ENCODE data around the gene TMTC2.

TMTC2 gene

DNA sequence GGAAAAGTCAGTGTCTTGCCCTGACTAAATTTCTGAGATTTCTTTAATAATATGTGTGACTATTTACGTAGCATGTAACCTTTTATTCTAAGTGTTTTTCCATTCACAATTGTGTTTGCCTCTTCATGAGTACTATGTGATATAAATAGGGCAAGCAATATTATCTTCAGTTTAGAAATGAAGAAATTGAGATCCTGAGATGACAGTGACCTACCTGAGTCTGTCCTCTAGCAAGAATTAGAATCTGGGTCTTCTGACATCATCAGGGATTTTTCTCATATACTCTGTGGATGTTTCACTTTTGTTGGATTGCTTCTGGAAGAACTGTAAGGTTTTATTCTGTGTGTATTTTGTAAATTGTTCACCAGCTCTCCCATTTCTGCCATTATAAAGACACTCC, 35.0 kb downstream of the TMTC2 start:
- no peak overlapping the region for H3K27ac ChIP-seq
- no peak for TF ChIP-seq CTCF (conservative IDR thresholded peaks at IDR 0.05; ENCODE audit: low read depth)
- no peak for DNase-seq (ENCODE audit: low spot score)
- ChIA-PET CTCF (no interaction called here), POLR2A (ENCODE audit: low non-redundant PET) (no interaction called here)

- DNase-seq (ENCODE audit: low spot score), result no peak
- POLR2A ChIA-PET (ENCODE audit: low non-redundant PET), result no interaction called here
- CTCF ChIA-PET, result no interaction called here
- no peak overlapping the region for H3K27ac ChIP-seq
- no peak for TF ChIP-seq CTCF (conservative IDR thresholded peaks at IDR 0.05; ENCODE audit: low read depth)
Observed at GRCh38 chr12:82723093-82723492, 36.4 kb downstream of the TMTC2 start.

- DNase-seq (ENCODE audit: low spot score), result no peak
- CTCF ChIA-PET, result no interaction called here
- POLR2A ChIA-PET (ENCODE audit: low non-redundant PET), result no interaction called here
- no peak overlapping the region for H3K27ac ChIP-seq
- TF ChIP-seq CTCF (conservative IDR thresholded peaks at IDR 0.05; ENCODE audit: low read depth), result no peak
Observed at GRCh38 chr12:82723891-82724290, 37.2 kb downstream of the TMTC2 start.

- no peak for TF ChIP-seq CTCF (conservative IDR thresholded peaks at IDR 0.05; ENCODE audit: low read depth)
- ChIA-PET CTCF (no interaction called here), POLR2A (ENCODE audit: low non-redundant PET) (no interaction called here)
- no peak for DNase-seq (ENCODE audit: low spot score)
- no peak overlapping the region for H3K27ac ChIP-seq
Observed at GRCh38 chr12:82725741-82726140, 39.0 kb downstream of the TMTC2 start.

DNA sequence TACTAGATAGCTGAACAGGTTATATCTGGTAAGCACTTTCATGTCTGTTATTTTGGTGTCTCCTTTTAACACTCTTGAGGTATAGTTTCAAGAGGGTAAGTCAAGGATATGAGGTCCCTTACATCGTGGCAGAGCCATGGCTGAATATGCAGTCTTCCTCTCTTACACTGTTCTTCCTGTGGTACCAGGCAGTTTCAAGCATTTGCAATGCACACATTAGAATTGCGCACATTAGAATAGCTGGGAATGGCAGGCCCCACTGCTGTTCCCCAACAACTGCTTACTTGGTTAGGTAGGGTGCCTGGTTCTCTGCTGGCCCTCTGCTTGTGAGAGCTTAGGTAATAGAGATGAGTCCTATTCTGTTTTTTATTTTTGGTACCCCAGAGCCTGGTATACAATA, 41.2 kb downstream of the TMTC2 start:
- POLR2A ChIA-PET (ENCODE audit: low non-redundant PET), result no interaction called here
- DNase-seq (ENCODE audit: low spot score), result no peak
- no peak overlapping the region for H3K27ac ChIP-seq
- CTCF ChIA-PET, result no interaction called here
- no peak for TF ChIP-seq CTCF (conservative IDR thresholded peaks at IDR 0.05; ENCODE audit: low read depth)

GRCh38 chr12:82728710-82729109, 42.0 kb downstream of the TMTC2 start:
- POLR2A ChIA-PET (ENCODE audit: low non-redundant PET), result no interaction called here
- TF ChIP-seq CTCF (conservative IDR thresholded peaks at IDR 0.05; ENCODE audit: low read depth), result no peak
- H3K27ac ChIP-seq, result no peak overlapping the region
- CTCF ChIA-PET, result no interaction called here
- no peak for DNase-seq (ENCODE audit: low spot score)

DNA sequence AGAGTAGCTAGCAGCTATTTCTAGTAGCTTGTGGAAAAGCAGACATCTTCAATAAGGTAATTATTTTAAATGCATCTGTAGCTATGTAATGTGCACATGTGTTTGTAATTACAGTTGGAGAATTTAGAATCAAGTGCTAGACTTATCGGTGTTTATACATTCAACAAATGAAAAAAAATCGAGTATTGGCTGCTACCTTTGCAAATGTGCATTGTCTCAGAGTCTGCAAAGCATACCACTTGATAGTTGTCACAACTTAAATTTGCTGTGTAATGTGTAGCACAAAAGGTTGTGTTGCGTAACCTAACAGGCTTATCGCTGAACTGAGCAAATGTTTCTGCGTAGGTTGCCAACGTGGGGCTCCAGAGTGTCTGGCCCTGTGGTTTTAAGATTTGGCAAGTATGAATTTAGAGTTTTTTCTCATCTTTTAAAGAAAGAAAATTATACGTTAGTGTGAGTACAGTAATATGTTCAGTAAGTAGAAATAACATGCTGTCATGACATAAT, 44.3 kb downstream of the TMTC2 start:
- no peak for DNase-seq (ENCODE audit: low spot score)
- CTCF ChIA-PET, result no interaction called here
- H3K27ac ChIP-seq, result no peak overlapping the region
- no peak for TF ChIP-seq CTCF (conservative IDR thresholded peaks at IDR 0.05; ENCODE audit: low read depth)
- POLR2A ChIA-PET (ENCODE audit: low non-redundant PET), result no interaction called here

Data from RWPE1 (cell line).